ENCODE data around the gene LIPT2. TPM values are rescaled to one million over a fixed set of nuclear protein-coding genes. Genes with fewer than 3 reads are reported as not detected.

LIPT2 gene
- total and polyA plus RNA-seq, 2 of the 4 experiments (the other 2 are of a cell fraction) = 1.7 to 2.9 TPM

GRCh38 chr11:74444173-74444826 lies 49.2 kb downstream of the LIPT2 start:
- POLR2A ChIA-PET (ENCODE audit: unreplicated experiment) = no interaction called here
- Histone ChIP-seq H3K4me2 (ENCODE audit: low read depth, low read length) (no peak overlapping the region), H2AK5ac (ENCODE audit: low read depth, low read length) (no peak overlapping the region), H3K4me1 (ENCODE audit: control insufficient read depth, insufficient read depth, low read length) (peaks cover 4% of the 10 kb centered on the region), H2BK20ac (ENCODE audit: low read depth, low read length) (no peak overlapping the region), H4K20me1 (ENCODE audit: insufficient read depth, low read length) (no peaks in the 10 kb centered on the region), H4K5ac (ENCODE audit: low read depth, low read length) (no peak overlapping the region), H3K9ac (ENCODE audit: low read depth, low read length) (no peak overlapping the region), H2BK120ac (ENCODE audit: low read depth, low read length) (no peak overlapping the region), H3K9me3 (ENCODE audit: control insufficient read depth, insufficient read depth, low read length) (no peaks in the 10 kb centered on the region), H4K91ac (ENCODE audit: insufficient read depth, low read depth, low read length) (no peak overlapping the region), H3K4me3 (ENCODE audit: insufficient read depth, low read depth, low read length) (no peak overlapping the region), H3K23ac (ENCODE audit: low read depth, low read length) (no peak overlapping the region), H3K4ac (ENCODE audit: low read depth, low read length) (no peak overlapping the region), H3K27me3 (ENCODE audit: control insufficient read depth, insufficient read depth, low read length) (no peaks in the 10 kb centered on the region; the same call in 1 of the 2 replicates), H2AK9ac (replicated peaks; ENCODE audit: low read depth, low read length, poor library complexity) (no peak overlapping the region), H3K14ac (replicated peaks; ENCODE audit: low read depth, low read length) (no peak overlapping the region), H3K56ac (ENCODE audit: extremely low read depth, insufficient read depth, low read length) (no peak overlapping the region), H3K36me3 (ENCODE audit: control insufficient read depth, insufficient read depth, low read length) (no peaks in the 10 kb centered on the region), H2BK15ac (ENCODE audit: low read depth, low read length) (no peak overlapping the region), H2BK5ac (ENCODE audit: low read depth, low read length, poor library complexity, severe bottlenecking) (no peak overlapping the region), H2AFZ (replicated peaks; ENCODE audit: low read length, poor library complexity) (no peak overlapping the region), H3K79me1 (ENCODE audit: low read depth in 1 of 2, low read length in 2 of 2) (no peaks in the 10 kb centered on the region), H3K18ac (ENCODE audit: low read depth, low read length) (no peak overlapping the region), H3K9me1 (ENCODE audit: insufficient read depth, low read length) (no peaks in the 10 kb centered on the region), H4K8ac (ENCODE audit: low read depth in 2 of 2, low read length in 2 of 2) (no peak overlapping the region), H3K27ac (ENCODE audit: insufficient read depth, low read length) (no peak overlapping the region)
- ATAC-seq (ENCODE audit: low read depth) (no peak), DNase-seq (no peak)
- CTCF ChIA-PET = interaction anchor here (1.0 kb wide), 1 partner anchor 127 kb away, joined by 4 read pairs; no protein-coding TSS in a partner anchor
- intact Hi-C loops (cut with micrococcal nuclease) (loop anchor here (10.0 kb wide), 1 partner anchor 119 kb away; no protein-coding TSS in a partner anchor), dilution Hi-C loops (cut with HindIII; ENCODE audit: low sequenced_read_pairs, unreplicated experiment) (no loop called here), in situ Hi-C loops (cut with MboI; ENCODE audit: low sequenced_read_pairs) (loop anchor here (10.0 kb wide), 1 partner anchor 479 kb away; no protein-coding TSS in a partner anchor)
- WGBS, 2 experiments (ENCODE audit: extremely low coverage in 2 of 2, insufficient read length in 1 of 2) = 64% methylated on average over 2 of the region's 9 CpGs; no CpG with 5 or more reads in 1 of the 2 experiments
- TF ChIP-seq CTCF (conservative IDR thresholded peaks at IDR 0.05; ENCODE audit: low read depth, low read length) (no peak), BHLHE40 (IDR thresholded peaks at IDR 0.05; ENCODE audit: low read depth, low read length) (no peak), RCOR1 (IDR thresholded peaks at IDR 0.05; ENCODE audit: insufficient replicate concordance, low read length) (no peak), MXI1 (IDR thresholded peaks at IDR 0.05; ENCODE audit: borderline replicate concordance, low read depth, low read length) (no peak), MAZ (IDR thresholded peaks at IDR 0.05; ENCODE audit: borderline replicate concordance, low read depth, low read length) (no peak), RAD21 (IDR thresholded peaks at IDR 0.05; ENCODE audit: low read length) (no peak), POLR2A (IDR thresholded peaks at IDR 0.05; ENCODE audit: low read depth, low read length) (no peak), USF2 (IDR thresholded peaks at IDR 0.05; ENCODE audit: low read depth, low read length) (no peak), CHD1 (IDR thresholded peaks at IDR 0.05; ENCODE audit: low read depth, low read length) (no peak), CEBPB (IDR thresholded peaks at IDR 0.05; ENCODE audit: low read depth, low read length) (no peak), NFE2L2 (IDR thresholded peaks at IDR 0.05; ENCODE audit: low read depth, low read length) (no peak), MAFK (IDR thresholded peaks at IDR 0.05; ENCODE audit: low read depth, low read length) (no peak), FOS (IDR thresholded peaks at IDR 0.05; ENCODE audit: low read depth, low read length) (no peak), ELK1 (IDR thresholded peaks at IDR 0.05; ENCODE audit: borderline replicate concordance, low read depth, low read length) (no peak), RFX5 (IDR thresholded peaks at IDR 0.05; ENCODE audit: low read depth, low read length) (no peak), SMC3 (IDR thresholded peaks at IDR 0.05; ENCODE audit: low read depth, low read length) (no peak)
- BruUV-seq (replicated peaks) = no TSS peak

All from IMR-90 (cell line).